Erythroblast (primary cell): ENCODE data around the gene CRABP2.

Experiments
- GATA1 ChIP-seq: IDR thresholded peaks from 2 replicates; pipeline ENCODE4 v1.6.1; 2011; ENCODE audit warnings: low read depth, mild to moderate bottlenecking, control low read depth, low read length, moderate library complexity
- POLR2A ChIP-seq: IDR thresholded peaks from 2 replicates; pipeline ENCODE4 v1.6.1; 2011; ENCODE audit warnings: mild to moderate bottlenecking, low read length

GRCh38 chr1:156698995-156699394, 6.4 kb downstream of the CRABP2 start:
- TF ChIP-seq POLR2A (no peak), GATA1 (no peak)
